Spleen (tissue), 7 donors: ENCODE results near the gene POMT2.

Experiments used
- POLR2A ChIP-seq, 3 donors: fragments of 450-650 bp; IDR thresholded peaks; one replicate each; pipeline ENCODE4 v1.5.1; 2017; ENCODE audit warnings: antibody characterized with exemption in 3 of 3, mild to moderate bottlenecking in 1 of 3
- TF ChIP-seq, protein P1 (sequence below), 11 experiments: fragments of 200-600 bp in 7 of 11; fragments of 450-650 bp in 4 of 11; sonication (generic) in 4 of 11; IDR thresholded peaks in 8 of 11; conservative IDR thresholded peaks in 3 of 11; 1 replicate in 7 of 11; 2 replicates in 4 of 11; pipeline versions ENCODE4 v1.4.0 to v1.8.0; 2016 to 2021; ENCODE audit warnings: antibody characterized with exemption in 11 of 11, inconsistent platforms in 4 of 11, mild to moderate bottlenecking in 1 of 11
- donor health status: DM: no; HTN: no; CAD: no; lungs with moderate emphysema.
- donor health status: DM: no; HTN: no; CAD: no.
- donor health status: DM: no; HTN: no; CAD: no.

- TF ChIP-seq POLR2A (IDR thresholded peaks at IDR 0.05) = no peak
- TF ChIP-seq, protein P1, sequence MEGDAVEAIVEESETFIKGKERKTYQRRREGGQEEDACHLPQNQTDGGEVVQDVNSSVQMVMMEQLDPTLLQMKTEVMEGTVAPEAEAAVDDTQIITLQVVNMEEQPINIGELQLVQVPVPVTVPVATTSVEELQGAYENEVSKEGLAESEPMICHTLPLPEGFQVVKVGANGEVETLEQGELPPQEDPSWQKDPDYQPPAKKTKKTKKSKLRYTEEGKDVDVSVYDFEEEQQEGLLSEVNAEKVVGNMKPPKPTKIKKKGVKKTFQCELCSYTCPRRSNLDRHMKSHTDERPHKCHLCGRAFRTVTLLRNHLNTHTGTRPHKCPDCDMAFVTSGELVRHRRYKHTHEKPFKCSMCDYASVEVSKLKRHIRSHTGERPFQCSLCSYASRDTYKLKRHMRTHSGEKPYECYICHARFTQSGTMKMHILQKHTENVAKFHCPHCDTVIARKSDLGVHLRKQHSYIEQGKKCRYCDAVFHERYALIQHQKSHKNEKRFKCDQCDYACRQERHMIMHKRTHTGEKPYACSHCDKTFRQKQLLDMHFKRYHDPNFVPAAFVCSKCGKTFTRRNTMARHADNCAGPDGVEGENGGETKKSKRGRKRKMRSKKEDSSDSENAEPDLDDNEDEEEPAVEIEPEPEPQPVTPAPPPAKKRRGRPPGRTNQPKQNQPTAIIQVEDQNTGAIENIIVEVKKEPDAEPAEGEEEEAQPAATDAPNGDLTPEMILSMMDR (IDR thresholded peaks at IDR 0.05 in 8 of 11, conservative IDR thresholded peaks at IDR 0.05 in 3 of 11) = no peak
These were observed 23.8 kb upstream of the POMT2 start for GRCh38 chr14:77344377-77344996.
